Right kidney (tissue), 1 donor: ENCODE measurements around the gene CATSPERE.
"Not testable (repeated sequence)": the region's sequence is repeated elsewhere in the genome, so short reads cannot be mapped to it uniquely, and the experiment has no call there.

Source experiments
- DNase-seq: peaks from one replicate; pipeline ENCODE4 v3.0.0-alpha.2; 2016

The CATSPERE gene

DNA sequence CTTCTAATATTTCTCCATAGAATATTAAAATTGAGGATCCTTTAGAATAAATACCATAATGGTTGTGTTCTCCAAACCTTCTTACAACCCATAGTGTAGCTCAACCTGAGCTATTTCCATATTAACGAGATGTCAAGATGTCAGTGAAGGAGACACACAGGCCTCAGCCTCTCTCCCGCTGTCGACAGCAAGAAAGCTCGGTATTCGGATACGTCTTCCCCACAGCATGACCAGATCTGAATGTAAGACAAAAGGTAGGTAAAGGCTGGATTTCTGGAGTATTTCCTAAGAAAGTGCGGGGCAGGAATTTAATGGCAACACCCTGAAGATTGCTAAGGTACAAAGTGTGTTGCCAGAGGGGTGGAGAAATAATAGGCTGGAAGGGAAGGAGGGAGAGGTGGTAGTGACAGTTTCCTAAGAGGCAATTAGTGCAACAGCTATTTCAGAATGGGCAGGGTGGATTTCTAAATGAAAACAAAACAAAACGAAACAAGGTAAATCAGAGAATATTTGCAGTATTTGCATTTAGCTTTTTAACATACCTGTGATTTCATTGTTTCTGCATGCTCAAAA lies 11.1 kb upstream of the CATSPERE start:
- no peak for DNase-seq

DNA sequence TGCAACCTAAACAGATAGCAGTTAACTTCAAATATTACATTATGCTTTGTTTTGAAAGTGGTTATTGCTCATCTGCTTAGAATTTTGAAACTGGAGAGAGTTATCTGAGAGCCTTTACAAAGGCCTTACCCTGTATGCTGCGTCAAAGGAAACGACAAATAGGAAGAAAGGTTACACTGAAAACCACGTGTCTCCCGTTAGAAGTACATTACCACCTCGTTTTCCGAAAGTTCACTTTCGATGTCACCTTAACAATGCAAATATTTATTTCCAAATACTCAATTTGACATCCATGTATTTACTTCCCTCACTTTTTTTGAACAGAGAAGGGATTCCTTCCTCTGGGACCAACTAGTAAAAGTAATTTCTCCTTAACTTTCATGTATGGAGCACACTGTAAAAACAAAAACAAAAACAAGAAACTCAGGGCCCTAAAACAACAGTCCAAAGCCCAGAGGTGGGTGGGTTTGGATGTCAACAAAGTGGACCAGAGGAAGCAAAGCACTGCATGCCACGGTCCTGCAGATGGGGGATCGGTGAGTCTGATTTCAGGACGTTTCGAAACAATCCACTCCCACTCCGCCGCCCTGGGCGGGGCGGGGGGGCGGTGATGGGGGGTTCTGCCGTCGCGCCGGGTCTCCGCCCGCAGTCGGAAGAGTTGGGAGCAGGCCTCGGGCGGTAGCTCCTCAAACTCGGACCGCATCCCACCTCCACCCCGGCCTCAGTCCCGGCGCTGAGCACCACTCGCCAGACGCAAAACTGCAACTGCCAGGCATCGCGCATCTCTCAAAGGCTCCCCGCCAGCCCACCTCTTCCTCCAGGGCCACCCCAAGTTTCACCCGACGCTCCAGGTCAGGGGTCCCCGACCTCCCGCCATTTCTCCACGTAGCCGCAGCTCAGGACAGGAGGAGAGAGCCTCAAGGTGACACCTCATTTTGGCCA lies 10.2 kb upstream of the CATSPERE start:
- DNase-seq = no peak

- peak; percentile 95 for DNase-seq
Measured at GRCh38 chr1:244451539-244451950, 9.5 kb upstream of the CATSPERE start, which contains the start of gene ADSS2. Gene ADSS2 (minus strand): TSS chr1:244451909. CDS start chr1:244451817, 92 bp downstream.

DNA sequence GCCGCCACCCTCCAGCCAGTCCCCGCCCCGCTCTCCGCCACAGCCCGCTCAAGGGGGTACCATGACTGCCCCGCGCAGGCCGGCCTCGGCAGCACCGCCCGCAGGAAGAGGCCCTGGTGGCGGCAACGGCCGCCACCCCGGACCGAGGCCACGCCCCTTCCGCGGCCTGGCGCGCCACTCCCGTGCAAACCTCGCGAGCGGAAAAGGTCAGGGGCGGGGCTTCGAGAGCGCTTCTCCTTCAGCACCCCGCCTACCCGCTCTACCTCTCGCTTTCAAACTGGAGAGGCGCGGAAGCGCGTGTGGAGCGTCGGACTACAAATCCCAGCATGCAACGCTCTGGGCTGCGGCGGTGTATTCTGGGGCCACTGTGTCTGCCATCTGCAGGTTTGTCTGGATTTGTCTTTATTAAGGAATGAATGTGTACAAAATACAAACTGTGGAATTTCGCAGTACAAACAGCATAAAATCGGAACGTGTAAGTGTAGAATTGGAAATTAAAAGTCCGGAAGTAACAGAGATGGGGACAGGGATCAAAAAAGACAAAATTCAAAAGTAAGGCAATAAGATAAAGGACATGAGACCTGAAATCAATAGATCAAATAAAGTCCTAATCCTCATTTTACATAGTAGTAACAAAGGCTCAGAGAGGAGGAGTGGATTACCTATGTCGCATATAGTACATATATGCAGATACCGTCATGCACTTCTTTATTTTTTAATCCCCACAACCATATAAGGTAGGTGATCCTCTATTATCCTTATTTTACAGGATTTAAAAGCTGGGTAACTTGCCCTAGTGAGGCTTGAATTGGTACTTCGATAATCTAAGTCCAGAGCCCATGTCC lies 8.9 kb upstream of the CATSPERE start:
- DNase-seq = peak; percentile 95

DNA sequence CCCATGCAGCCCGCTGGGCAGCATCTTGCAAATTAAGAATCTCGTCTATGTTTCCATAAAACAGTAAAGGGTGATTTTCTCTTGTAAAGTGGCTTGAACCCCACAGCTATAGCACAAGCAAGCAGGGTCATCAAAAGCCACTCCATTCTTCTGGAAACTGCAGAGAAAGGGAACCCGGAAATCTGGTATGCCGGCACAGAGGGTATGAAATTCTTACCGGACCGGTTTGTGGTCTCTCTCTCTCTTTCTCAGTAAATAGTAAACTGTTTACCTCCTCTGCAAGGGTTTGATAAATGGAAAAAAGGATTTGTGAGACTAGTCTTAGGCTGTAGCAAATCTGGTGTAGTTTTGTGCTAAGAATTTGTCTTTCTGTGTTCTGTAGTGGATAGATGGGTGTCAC lies 6.7 kb upstream of the CATSPERE start:
- DNase-seq = no peak

- DNase-seq = no peak
Measured at GRCh38 chr1:244456586-244456985, 4.5 kb upstream of the CATSPERE start.

- no peak for DNase-seq
Measured at GRCh38 chr1:244458781-244459180, 2.3 kb upstream of the CATSPERE start.

- DNase-seq = no peak
Measured at GRCh38 chr1:244460197-244460596, 876 bp upstream of the CATSPERE start.

- DNase-seq = no peak
Measured at GRCh38 chr1:244466724-244467123, 5.7 kb downstream of the CATSPERE start.

- no peak for DNase-seq
Measured at GRCh38 chr1:244473059-244473605, 12.1 kb downstream of the CATSPERE start.

DNA sequence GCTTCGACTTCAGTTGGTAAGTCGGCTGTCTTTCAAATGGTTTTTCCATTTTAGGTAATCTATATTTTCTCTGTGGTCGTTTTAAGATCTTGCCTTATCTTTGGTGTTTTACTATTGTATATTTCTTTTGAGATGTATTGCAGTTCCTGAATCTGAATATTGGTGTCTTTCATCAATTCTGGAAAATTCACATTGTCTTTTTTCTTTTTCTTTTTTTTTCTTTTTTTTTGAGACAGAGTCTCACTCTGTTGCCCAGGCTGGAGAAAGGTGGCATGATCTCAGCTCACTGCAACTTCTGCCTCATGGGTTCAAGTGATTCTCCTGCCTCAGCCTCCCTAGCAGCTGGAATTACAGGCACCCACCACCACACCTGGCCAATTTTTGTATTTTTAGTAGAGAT lies 23.9 kb downstream of the CATSPERE start:
- not testable (repeated sequence) for DNase-seq

DNA sequence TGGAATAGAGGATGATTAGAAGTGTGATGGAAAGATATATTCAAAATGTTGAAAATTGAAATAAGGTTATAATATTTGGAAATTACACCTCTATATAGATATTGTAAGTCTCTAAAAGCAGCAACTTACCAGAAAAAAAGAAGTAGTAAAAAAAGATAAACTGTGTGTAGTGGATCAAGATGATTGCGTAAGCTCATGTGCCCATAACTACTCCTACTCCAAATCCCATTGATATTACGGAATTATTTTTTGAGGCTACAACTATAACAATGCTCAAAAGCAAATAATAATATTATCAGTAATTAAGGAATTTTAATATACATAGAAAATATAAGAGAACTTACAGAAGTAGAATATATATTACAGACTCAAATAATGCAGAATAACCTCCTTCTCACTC lies 33.6 kb downstream of the CATSPERE start:
- no peak for DNase-seq

GRCh38 chr1:244496186-244496585 lies 35.1 kb downstream of the CATSPERE start:
- DNase-seq = no peak

DNA sequence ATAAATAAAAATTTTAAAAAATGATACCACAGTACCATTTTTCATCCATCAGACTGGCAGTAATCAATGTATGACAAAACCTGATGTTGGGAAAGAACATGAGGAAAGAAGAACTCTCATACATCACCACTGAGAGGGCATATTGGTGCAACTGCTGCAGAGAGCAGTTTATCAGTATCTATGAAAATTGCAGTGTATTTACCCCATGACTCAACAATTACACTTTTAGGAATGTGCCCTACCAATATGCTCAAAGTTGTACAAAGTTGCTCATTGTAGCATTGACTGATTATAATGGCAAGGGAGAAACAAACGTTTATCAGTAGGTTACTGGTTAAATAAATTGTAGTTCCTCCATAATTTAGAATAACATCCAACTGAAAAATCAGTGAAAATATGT lies 36.7 kb downstream of the CATSPERE start:
- DNase-seq = no peak

DNA sequence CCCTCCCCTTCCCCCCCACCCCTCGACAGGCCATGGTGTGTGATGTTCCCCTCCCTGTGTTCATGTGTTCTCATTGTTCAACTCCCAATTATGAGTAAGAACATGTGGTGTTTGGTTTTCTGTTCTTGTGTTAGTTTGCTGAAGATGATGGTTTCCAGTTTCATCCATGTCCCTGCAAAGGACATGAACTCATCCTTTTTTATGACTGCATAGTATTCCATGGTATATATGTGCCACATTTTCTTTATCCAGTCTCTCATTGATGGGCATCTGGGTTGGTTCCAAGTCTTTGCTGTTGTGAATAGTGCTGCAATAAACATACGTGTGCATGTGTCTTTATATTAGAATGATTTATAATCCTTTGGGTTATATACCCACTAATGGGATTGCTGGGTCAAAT lies 38.4 kb downstream of the CATSPERE start:
- not testable (repeated sequence) for DNase-seq

DNA sequence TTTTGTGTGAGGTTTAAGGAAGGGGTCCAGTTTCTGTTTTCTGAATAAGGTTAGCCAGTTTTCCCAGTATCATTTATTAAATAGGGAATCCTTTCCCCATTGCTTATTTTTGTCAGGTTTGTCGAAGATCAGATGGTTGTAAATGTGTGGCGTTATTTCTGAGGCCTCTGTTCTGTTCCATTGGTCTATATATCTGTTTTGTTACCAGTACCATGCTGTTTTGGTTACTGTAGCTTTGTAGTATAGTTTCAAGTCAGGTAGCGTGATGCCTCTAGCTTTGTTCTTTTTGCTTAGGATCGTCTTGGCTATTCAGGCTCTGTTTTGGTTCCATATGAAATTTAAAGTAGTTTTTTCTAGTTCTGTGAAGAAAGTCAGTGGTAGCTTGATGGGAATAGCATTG lies 39.4 kb downstream of the CATSPERE start:
- not testable (repeated sequence) for DNase-seq

- no peak for DNase-seq
Measured at GRCh38 chr1:244502630-244503029, 41.6 kb downstream of the CATSPERE start.

DNA sequence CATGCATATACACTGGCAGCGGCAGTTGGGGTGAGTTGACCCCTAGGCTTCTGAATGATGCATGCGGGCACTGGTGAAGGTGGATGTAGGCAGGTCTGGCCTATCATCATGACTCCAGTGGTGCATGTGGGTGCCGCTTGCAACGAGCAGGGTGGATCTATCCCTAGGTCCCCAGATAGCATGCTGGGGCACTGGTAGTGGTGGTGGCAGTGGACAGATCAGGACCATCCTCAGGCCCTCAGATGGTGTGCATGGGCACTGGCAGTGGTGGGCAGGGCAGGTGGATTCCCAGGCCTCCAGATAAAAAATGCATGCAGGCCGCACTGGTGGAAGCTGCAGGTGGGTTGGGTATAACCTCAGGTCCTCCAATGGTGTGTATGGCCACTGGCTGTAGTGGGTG lies 52.4 kb downstream of the CATSPERE start:
- DNase-seq = no peak

DNA sequence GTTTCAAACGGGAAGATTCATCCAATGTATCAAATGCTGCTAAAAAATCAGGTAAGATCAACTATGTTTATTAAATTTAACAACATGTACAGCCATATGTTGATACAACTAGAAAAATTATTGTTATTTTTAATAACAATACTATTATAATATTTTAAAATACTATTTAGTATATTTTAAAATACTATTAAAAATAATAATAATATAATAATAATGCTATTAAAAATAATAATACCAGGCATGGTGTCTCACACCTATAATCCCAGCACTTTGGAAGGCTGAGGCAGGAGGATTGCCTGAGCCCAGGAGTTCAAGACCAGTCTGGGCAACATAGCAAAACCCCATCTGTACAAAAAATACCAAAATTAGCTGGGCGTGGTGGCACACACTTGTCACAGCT lies 54.6 kb downstream of the CATSPERE start:
- DNase-seq = no peak

DNA sequence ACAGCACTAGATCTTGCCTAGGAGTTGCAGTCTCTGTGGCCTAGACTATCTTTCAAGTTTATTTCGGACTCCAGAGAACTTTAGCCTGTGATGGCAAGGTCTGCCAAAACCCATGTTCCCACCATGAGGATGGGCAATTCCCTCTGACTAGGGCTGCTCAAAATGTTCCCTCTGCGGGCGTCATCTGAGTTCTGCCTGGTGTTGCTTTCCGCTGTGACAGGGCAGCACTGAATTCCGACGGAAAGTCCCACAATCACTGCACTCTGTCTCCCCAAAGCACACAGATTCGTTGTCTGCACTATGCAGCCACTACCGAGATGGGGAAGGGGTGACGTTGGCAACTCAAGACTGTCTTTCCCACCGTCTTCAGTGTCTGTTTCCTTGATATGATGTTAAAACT lies 75.2 kb downstream of the CATSPERE start:
- no peak for DNase-seq

DNA sequence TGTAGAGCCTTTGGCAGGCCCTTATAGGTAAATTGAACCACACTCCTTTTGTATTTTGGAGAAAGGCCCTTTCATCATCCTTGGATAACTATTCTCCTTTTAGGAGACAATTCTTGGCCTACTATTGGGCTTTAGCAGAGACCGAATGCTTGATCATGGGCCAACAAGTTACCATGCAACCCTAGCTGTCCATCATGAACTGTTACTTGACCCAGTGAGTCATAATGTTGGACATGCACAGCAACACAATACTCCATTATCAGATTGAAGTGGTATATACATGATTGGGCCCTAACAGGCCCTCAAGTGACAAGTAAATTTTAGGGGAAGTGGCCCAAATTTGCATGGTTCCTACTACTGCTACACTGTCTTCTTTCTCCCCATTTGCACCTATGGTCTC lies 84.4 kb downstream of the CATSPERE start:
- DNase-seq = no peak

DNA sequence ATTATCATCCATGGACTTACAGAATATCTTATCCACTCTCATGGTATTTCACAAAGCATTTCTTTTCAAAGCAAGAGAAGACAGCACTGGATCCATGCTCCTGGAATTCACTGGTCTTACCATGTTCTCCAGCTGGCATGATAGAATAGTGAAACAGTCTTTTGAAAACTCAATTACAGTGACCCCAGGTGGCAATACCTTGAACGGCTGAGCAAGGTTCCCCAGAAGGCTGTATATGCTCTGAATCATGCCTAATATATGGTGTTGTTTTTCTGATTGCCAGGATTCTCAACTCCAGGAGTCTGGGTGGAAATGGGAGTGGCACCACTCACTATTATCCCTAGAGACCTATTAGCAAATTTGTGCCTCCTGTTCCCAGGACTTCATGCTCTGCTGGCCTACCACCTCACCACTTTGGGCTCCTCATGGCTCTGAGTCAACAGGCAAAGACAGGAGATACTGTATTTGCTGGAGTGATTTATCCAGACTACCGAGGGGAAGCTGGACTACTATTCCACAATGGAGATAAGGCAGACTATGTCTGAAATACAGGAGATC lies 87.6 kb downstream of the CATSPERE start:
- DNase-seq = no peak
